ENCODE measurements around the gene CADM1. TPM values are rescaled to one million over a fixed set of nuclear protein-coding genes. Genes with fewer than 3 reads are reported as not detected.

CADM1 gene
- total RNA-seq, 2 experiments from 2014 or later: 0.47 to 0.63 TPM

DNA sequence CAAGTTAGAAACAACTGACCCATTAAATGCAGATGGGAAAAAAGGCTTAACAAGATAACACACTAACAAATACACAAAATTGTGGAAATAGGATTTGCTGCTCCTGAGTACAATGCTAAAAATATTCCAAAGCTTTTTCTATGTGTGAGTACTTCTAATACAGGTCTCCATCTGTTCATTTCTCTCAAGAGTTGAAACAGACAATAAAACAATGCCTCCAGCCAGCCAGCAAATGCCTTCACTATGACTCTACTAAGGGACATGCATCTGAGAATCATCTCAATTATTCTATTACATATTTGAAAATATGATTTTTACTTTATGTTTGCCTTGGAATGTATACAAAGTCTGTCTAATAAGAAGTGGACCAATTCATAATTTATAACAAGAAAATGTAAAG lies 119.0 kb downstream of the CADM1 start:
- Mint-ChIP-seq H3K4me3 (no peak overlapping the region), H3K36me3 (ENCODE audit: low read depth) (no peaks in the 10 kb centered on the region), H3K9me3 (no peaks in the 10 kb centered on the region), H3K27ac (no peak overlapping the region), H3K27me3 (peaks cover 3% of the 10 kb centered on the region), H3K4me1 (ENCODE audit: low read depth) (no peaks in the 10 kb centered on the region)
- intact Hi-C loops (cut with micrococcal nuclease): no loop called here
- ATAC-seq: no peak
- ChIA-PET POLR2A (no interaction called here), CTCF (no interaction called here)
- TF ChIP-seq, protein P1, sequence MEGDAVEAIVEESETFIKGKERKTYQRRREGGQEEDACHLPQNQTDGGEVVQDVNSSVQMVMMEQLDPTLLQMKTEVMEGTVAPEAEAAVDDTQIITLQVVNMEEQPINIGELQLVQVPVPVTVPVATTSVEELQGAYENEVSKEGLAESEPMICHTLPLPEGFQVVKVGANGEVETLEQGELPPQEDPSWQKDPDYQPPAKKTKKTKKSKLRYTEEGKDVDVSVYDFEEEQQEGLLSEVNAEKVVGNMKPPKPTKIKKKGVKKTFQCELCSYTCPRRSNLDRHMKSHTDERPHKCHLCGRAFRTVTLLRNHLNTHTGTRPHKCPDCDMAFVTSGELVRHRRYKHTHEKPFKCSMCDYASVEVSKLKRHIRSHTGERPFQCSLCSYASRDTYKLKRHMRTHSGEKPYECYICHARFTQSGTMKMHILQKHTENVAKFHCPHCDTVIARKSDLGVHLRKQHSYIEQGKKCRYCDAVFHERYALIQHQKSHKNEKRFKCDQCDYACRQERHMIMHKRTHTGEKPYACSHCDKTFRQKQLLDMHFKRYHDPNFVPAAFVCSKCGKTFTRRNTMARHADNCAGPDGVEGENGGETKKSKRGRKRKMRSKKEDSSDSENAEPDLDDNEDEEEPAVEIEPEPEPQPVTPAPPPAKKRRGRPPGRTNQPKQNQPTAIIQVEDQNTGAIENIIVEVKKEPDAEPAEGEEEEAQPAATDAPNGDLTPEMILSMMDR (IDR thresholded peaks at IDR 0.05): no peak
- DNase-seq: no peak

DNA sequence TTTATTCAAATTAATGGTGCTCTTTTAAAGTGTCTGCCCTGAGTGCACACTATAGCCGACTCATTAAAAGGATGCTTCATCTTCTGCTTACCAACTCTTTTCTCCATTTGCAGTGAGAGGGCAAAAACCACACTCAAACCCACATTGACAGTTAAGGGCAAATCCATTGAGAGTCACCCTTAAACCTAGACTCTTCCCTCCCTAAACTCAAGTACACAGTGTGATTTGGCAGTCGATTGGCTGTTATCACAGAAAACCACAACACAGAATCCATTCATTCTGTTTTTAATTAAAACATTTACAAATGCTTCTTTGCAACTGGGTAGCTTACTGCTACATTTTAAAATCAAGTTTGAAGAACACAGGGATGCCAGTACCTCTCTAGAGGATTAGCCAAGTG lies 120.0 kb downstream of the CADM1 start:
- Mint-ChIP-seq H3K27me3 (peaks cover 3% of the 10 kb centered on the region), H3K4me1 (ENCODE audit: low read depth) (no peaks in the 10 kb centered on the region), H3K27ac (no peak overlapping the region), H3K4me3 (no peak overlapping the region), H3K9me3 (no peaks in the 10 kb centered on the region), H3K36me3 (ENCODE audit: low read depth) (no peaks in the 10 kb centered on the region)
- POLR2A ChIA-PET: no interaction called here
- no peak for DNase-seq
- CTCF ChIA-PET: no interaction called here
- no peak for ATAC-seq
- TF ChIP-seq, protein P1 (IDR thresholded peaks at IDR 0.05): no peak
- intact Hi-C loops (cut with micrococcal nuclease): no loop called here

DNA sequence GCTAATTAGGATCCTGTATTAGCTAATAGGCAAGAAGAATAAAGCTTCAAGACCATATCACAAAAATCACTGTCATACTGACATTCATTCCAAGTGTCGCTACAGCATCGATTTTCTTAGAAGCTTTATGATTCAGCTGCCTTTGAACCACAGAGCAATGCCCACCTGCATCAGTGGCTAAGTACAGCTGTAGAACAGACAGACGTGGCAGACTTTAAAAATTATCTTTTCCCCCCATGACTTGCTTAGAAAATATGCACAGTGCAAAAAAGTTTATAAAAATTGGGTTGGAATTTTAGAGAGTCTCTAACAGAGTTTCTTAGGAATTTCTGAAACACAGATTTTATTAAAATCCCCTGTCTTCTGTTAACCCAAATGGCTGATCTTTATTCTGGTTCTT lies 120.8 kb downstream of the CADM1 start:
- CTCF ChIA-PET: no interaction called here
- H3K36me3 Mint-ChIP-seq (ENCODE audit: low read depth): no peaks in the 10 kb centered on the region

DNA sequence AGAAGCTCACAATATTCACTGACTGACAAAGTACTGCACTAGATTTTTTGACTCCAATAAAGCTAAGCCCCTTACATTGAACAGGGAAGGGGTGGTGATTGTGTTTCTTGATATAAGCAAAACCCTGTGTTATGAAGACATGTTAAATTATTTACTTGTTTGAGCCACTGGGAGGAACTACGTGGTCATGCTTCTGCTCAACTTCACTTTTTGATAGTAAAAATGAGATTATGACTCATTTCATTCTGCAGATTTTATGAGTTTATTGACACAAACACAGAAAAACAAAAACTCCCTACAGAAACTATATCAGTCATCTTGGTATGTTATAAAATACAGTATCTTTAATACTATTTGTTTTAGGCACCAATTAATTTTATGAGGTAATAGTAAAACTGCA lies 124.7 kb downstream of the CADM1 start:
- ChIA-PET CTCF (no interaction called here), POLR2A (no interaction called here)
- Mint-ChIP-seq H3K36me3 (ENCODE audit: low read depth) (no peaks in the 10 kb centered on the region), H3K9me3 (no peaks in the 10 kb centered on the region), H3K4me1 (ENCODE audit: low read depth) (no peaks in the 10 kb centered on the region), H3K27ac (no peak overlapping the region), H3K4me3 (no peak overlapping the region), H3K27me3 (peaks cover 3% of the 10 kb centered on the region)
- TF ChIP-seq, protein P1 (IDR thresholded peaks at IDR 0.05): no peak
- no peak for ATAC-seq
- no peak for DNase-seq
- intact Hi-C loops (cut with micrococcal nuclease): no loop called here

More for the DNA sequence above, 120.8 kb downstream of the CADM1 start:
- Mint-ChIP-seq H3K4me3 (no peak overlapping the region), H3K4me1 (ENCODE audit: low read depth) (no peaks in the 10 kb centered on the region), H3K27ac (no peak overlapping the region), H3K27me3 (no peaks in the 10 kb centered on the region), H3K9me3 (no peaks in the 10 kb centered on the region)
- DNase-seq: no peak
- POLR2A ChIA-PET: no interaction called here
- intact Hi-C loops (cut with micrococcal nuclease): no loop called here
- TF ChIP-seq, protein P1 (IDR thresholded peaks at IDR 0.05): no peak
- no peak for ATAC-seq

DNA sequence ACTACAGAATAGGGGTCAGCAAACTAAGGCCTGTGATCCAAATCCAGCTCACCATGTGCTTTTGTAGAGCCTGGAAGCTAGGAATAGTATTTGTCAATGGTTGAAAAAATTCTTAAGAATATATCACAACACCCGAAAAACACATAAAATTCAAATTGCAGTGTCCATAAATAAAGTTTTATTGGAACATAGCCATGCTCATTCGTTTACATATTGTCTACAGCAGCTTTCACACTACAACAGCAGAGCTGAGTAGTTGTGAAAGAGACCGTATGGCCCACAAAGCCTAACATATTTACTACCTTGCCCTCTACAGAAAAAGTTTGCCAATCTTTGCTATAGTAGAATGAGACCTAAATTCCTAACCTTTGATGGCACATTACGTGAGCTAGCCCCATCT lies 125.7 kb downstream of the CADM1 start:
- Mint-ChIP-seq H3K27me3 (peaks cover 3% of the 10 kb centered on the region), H3K27ac (no peak overlapping the region), H3K9me3 (no peaks in the 10 kb centered on the region), H3K36me3 (ENCODE audit: low read depth) (no peaks in the 10 kb centered on the region), H3K4me1 (ENCODE audit: low read depth) (no peaks in the 10 kb centered on the region), H3K4me3 (no peak overlapping the region)
- POLR2A ChIA-PET: no interaction called here
- DNase-seq: no peak
- CTCF ChIA-PET: no interaction called here
- TF ChIP-seq, protein P1 (IDR thresholded peaks at IDR 0.05): no peak
- ATAC-seq: no peak
- intact Hi-C loops (cut with micrococcal nuclease): no loop called here
